ENCODE results near the gene STAT5A.
A peak's percentile ranks its signal among the peaks of the same experiment; 100 is the strongest.
"Not testable (repeated sequence)": the region's sequence is repeated elsewhere in the genome, so short reads cannot be mapped to it uniquely, and the experiment has no call there.

STAT5A gene

DNA sequence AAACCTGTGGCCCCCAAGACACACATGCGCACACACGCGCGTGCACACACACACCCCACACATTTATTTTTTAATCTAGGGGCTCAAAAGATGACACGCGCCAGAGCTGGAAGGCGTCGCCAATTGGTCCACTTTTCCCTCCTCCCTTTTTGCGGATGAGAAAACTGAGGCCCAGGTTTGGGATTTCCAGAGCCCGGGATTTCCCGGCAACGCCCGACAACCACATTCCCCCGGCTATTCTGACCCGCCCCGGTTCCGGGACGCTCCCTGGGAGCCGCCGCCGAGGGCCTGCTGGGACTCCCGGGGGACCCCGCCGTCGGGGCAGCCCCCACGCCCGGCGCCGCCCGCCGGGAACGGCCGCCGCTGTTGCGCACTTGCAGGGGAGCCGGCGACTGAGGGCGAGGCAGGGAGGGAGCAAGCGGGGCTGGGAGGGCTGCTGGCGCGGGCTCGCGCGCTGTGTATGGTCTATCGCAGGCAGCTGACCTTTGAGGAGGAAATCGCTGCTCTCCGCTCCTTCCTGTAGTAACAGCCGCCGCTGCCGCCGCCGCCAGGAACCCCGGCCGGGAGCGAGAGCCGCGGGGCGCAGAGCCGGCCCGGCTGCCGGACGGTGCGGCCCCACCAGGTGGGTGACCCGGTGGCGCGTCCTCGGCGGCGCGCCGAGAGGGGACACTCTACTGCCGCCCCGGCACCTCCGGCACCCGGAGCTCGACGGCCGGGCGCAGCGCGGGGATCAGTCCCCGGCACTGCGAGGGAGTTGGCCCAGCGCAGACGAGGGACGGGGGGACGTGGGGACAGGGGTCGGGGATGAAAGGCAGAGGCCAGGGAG lies at the start of gene STAT5A:
STAT5A (plus strand) TSS at position 522 of the 826 bp plus-strand sequence. CDS start 914 bp downstream, outside the sequence.
- DNase-seq (ENCODE audit: low spot score) = peak; percentile 91

- not testable (repeated sequence) for DNase-seq (ENCODE audit: low spot score)
These were observed 48.7 kb upstream of the STAT5A start for GRCh38 chr17:42239576-42239975.

DNA sequence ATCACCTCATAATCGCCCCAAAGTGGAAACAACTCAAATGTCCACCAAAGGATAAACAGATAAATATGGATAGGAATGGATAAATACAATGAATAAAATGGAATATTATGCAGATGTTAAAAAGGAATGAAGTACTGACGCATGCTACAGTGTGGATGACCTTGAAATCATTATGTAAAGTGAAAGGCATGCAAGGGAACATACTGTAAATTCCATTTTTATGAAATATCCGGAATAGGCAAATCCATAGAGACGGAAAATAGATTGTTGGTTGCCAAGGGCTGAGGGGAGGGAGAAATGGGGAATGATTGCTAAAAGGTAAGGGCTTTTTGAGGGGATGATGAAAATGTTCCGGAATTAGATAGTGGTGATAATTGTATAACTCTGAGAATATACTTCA lies 48.1 kb upstream of the STAT5A start:
- no peak for DNase-seq (ENCODE audit: low spot score)

DNA sequence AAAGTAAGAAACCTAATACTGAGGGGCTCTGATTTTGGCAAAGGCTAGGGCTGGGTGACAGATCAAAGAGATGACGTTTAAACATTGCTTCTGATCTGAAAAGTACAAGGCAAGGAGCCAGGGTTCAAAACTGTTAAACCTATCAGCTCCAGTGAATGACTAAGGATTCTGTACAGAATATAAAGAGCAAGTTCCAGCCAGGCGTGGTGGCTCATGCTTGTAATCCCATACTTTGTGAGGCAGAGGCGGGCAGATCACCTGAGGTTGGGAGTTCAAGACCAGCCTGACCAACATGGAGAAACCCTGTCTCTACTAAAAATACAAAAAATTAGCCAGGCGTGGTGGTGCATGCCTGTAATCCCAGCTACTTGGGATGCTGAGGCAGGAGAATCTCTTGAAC lies 47.4 kb upstream of the STAT5A start:
- not testable (repeated sequence) for DNase-seq (ENCODE audit: low spot score)

DNA sequence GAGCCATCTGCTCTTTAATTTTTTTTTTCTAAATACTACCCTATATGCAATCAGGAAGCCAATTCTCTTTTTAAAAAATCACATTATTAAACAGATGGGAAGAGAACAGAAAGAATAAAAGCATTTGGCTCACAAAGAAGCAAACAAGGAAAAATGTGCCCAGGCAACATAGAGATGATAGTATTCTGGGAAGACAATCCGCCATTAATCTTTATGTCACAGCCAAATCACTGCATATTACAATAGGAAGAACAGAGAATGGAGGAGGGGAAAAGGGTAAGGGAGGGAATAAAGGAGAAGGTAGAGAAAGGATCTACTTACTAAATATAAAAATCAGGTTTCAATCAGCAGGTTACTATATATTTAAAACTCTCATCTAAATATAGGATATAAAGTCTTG lies 46.4 kb upstream of the STAT5A start:
- DNase-seq (ENCODE audit: low spot score) = no peak

DNA sequence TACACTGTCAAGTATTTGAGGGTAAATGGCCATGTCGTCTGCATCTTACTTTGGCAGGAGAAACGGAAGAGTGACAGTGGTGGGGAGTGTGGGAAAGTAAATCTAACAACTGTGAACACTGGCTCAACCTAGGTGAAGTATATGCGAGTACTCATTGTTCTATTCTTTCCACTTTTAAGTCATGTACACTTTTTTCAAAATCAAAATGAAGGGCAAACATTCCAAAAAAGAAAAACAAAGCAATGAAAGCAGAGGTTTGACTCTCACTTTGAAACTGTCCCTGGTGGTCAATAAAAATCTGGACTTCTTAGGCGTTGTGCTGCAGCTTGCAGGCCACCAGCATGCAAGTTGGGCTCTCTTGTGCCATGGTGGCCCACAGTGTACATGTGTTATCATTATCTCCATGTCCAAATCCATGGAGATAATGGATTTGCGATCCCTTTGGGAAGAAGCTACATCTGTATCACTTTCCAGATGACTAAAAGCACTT lies 44.8 kb upstream of the STAT5A start:
- no peak for DNase-seq (ENCODE audit: low spot score)

DNA sequence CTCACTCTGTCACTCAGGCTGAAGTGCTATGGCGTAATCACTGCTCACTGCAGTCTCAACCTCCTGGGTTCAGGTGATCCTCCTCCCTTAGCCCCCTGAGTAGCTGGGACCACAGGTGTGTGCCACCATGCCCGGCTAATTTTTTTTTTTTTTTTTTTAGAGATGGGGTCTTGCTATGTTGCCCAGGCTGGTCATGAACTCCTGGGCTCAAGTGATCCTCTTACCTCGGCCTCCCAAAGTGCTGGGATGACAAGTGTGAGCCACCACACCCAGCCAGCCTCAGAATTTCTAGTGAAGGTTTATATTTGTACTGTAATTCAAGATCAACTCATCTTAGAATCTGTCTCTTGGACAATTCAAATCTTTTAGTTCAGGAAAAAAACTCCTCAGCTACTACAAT lies 44.2 kb upstream of the STAT5A start:
- not testable (repeated sequence) for DNase-seq (ENCODE audit: low spot score)

- not testable (repeated sequence) for DNase-seq (ENCODE audit: low spot score)
These were observed 43.1 kb upstream of the STAT5A start for GRCh38 chr17:42245183-42245582.

DNA sequence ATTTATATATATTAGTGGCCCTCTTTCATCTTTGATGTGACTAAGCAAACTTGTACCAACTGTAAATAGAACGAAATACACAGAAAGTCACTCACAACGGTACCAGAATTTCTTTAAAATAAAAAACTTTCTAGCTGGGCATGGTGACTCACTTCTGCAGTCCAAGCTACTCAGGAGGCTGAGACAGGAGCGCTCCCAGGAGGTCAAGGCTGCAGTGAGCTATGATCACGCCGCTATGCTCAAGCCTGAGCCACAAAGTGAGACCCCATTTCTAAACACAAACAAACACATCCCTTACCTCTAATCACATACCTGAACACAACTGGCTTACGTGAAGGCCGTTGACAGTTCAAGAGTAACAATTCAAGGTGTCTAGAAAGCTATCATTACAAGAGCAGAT lies 41.8 kb upstream of the STAT5A start:
- DNase-seq (ENCODE audit: low spot score) = no peak

DNA sequence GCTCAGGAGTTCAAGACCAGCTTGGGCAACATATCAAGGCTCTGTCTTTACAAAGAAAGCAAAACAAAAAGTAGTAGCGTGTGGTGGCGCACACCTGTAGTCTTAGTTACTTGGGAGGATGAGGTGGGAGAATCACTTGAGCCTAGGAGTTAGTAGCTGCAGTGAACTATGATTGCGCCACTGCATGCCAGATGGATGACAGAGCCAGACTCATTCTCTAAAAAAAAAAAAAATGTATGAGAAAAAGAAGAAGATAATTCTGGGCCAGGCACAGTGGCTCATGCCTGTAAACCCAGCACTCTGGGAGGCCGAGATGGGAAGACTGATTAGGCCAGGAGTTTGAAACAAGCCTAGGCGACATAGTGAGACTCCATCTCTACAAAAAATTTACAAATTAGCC lies 40.6 kb upstream of the STAT5A start:
- DNase-seq (ENCODE audit: low spot score) = no peak

- DNase-seq (ENCODE audit: low spot score) = peak; percentile 79
These were observed 39.7 kb upstream of the STAT5A start for GRCh38 chr17:42248351-42249179.

DNA sequence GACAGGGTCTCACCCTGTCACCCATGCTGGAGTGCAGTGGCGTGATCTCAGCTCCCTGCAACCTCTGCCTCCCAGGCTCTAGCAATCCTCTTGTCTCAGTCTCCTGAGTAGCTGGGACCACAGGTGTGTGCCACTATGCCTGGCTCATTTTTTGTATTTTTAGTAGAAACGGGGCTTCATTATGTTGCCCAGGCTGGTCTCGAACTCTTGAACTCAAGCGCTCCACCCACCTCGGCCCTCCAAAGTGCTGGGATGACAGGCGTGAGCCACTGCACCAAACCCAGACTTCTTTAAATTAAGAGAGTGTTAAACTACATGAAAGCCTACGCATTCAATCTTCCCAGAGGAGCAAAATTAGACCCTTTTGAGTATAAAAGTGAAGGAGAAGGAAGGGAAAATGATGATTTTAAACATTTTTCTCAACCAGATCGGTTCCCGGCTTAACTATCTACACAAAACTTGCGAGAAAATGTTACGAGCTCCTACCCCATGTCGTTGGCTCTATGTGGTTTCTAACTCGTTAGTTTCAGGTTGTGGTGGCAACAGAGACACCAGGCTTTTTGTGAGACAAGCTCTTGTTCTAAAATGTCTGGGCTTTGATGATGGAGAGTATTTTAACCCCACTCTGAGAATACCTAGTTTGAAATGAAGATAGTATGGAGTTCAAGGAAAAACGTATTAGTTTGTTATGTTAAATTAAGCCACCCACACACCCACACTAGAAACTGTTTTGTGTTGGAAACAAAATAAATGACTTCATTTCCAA lies 38.4 kb upstream of the STAT5A start:
- DNase-seq (ENCODE audit: low spot score) = no peak

GRCh38 chr17:42251115-42251514 lies 37.2 kb upstream of the STAT5A start:
- no peak for DNase-seq (ENCODE audit: low spot score)

DNA sequence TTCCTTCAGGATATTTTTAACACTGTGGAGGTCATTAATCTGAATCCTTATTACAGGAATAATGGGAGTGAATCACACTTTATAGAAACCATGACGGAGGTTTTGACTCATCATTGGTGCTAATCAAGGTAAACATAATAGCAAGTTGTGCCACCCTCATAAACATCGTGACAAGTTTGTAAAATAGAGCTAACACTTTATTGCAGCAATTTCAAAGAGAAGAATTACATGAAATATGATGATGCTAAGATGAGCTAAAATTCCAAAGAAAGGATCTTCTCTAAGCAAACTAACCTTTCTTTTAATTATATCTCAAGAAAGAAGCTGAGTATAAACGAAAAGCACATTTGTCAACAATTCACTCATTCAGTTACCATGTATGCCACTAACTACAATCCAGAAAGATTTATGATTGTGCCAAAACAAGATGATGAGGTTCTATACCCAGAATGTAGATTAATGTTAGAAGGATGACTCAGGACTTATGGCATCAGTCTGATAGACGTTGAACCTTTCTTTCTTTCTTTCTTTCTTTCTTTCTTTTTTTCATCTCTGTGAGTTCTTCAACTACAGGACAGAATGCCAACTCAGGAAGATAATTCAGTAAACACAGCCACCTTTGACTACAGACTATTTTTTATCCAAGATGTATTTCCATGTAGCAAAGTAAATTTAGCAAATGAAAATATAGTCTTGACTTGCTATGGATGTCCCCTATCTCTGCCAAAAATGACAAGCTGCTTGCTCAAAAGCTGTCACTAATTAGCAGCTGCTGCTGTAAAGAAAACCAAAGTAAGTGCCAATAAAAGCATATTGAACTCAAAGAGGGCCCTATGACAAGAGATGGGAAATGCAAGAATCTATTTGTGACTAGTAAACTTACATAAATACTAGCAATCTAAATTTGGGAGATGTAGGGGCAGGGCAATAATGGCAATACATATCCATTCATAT lies 35.4 kb upstream of the STAT5A start:
- no peak for DNase-seq (ENCODE audit: low spot score)

DNA sequence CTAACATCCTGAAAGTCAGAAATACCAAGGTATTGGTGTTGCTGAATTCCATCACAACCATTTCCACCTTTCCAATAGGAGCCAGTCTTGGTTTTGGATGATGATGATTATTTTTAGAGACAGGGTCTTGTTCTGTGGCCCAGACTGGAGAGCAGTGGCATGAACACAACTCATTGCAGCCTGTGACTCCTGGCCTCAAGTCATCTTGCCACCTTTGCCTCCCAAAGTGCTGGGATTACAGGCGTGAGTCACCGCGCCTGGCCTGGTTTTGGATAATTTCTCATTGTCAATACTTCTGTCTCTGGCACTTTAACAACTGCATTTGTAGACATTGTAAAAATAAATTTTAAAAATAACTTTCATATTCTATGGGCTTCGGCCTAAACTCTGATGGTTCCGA lies 34.7 kb upstream of the STAT5A start:
- DNase-seq (ENCODE audit: low spot score) = no peak

- no peak for DNase-seq (ENCODE audit: low spot score)
These were observed 32.9 kb upstream of the STAT5A start for GRCh38 chr17:42255445-42255844.

GRCh38 chr17:42260318-42260717 lies 28.0 kb upstream of the STAT5A start:
- no peak for DNase-seq (ENCODE audit: low spot score)

- not testable (repeated sequence) for DNase-seq (ENCODE audit: low spot score)
These were observed 23.9 kb upstream of the STAT5A start for GRCh38 chr17:42264366-42264765.

DNA sequence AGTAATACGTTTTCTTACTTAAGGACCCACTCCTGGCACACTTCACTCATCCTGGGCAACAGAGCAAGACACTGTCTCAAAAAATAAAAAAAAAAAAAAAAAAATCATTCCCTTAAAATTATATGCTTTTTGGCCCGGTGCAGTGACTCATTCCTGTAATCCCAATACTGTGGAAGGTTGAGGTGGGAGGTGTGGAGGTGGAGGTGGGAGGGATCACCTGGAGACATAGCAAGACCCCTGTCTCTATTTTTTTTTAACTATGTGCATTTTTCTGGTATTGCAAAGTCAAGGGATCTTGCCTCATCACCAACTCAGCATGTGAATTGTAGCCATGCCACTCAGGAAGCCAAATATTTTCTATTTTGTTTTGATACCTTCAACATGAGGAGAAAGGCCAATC lies 21.8 kb upstream of the STAT5A start:
- DNase-seq (ENCODE audit: low spot score) = no peak

DNA sequence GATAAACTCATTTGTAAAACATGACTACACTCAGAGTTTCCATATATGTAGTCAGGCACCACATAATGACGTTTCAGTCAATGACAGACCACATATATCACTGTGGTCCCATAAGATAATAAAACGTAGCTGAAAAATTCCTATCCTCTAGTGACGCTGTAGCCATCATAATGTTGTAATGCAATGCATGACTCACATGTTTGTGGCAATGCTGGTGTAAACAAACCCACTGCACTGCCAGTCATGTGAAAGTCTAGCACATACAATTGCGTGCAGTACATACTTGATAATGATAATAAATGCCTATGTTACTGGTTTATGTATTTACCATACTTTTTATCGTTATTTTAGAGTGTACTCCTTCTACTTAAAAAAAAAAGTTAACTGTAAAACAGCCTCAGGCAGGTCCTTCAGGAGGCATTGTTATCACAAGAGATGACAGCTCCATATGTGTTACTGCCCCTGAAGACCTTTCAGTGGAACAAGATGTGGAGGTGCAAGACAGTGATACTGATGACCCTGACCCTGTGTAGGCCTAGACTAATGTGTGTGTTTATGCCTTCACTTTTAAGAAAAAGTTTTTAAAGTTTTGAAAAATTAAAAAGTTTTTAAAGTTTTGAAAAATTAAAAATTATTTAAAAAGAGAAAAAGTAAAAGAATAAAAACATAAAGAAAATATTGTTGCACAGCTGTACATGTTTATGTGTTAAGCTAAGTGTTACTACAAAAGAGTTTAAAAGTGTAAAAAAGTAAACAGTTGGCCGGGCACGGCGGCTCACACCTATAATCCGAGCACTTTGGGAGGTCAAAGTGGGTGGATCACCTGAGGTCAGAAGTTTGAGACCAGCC lies 21.2 kb upstream of the STAT5A start:
- DNase-seq (ENCODE audit: low spot score) = peak; percentile 53

Measured in AG08396 (cell line).